Natural killer cell (primary cell): Measurements from ENCODE around the gene GRIA3. TPM values are rescaled to one million over a fixed set of nuclear protein-coding genes. Genes with fewer than 3 reads are reported as not detected.

Source experiments
- ATAC-seq, 3 donors: fragments of 150-1000 bp in 2 of 3; fragments of 200-7000 bp in 1 of 3; cut with Tn5 transposase; 1 replicate in 1 of 3; 2 replicates in 2 of 3; pipeline ENCODE4 v1.10.0; 2021; ENCODE audit warnings: mild to moderate bottlenecking in 2 of 3, moderate library complexity in 2 of 3
- DNase-seq, 2 donors: peaks; one replicate each; pipeline versions ENCODE4 v3.0.0 to v3.0.0-alpha.2; 2013 to 2021; ENCODE audit warnings: mixed read lengths in 1 of 2
- H3K27ac ChIP-seq: one replicate; pipeline ENCODE4 v1.5.1; 2013; ENCODE audit warnings: mild to moderate bottlenecking, low read length
- H3K27me3 ChIP-seq: one replicate; pipeline ENCODE4 v1.6.1; 2013; ENCODE audit warnings: low read length; ENCODE audit not compliant: control insufficient read depth, insufficient read depth
- H3K36me3 ChIP-seq: one replicate; pipeline ENCODE4 v1.6.1; 2013; ENCODE audit warnings: low read length; ENCODE audit not compliant: control insufficient read depth, insufficient read depth
- H3K4me1 ChIP-seq: one replicate; pipeline ENCODE4 v1.6.1; 2013; ENCODE audit warnings: low read length; ENCODE audit not compliant: control insufficient read depth, insufficient read depth
- H3K4me3 ChIP-seq: one replicate; pipeline ENCODE4 v1.5.1; 2013; ENCODE audit warnings: low read length
- H3K9me3 ChIP-seq: one replicate; pipeline ENCODE4 v1.6.1; 2013; ENCODE audit warnings: low read length; ENCODE audit not compliant: control insufficient read depth, insufficient read depth
- H3K27ac Mint-ChIP-seq, 2 donors: one replicate each; pipeline ENCODE4 v1.8.0; 2022; ENCODE audit warnings: mild to moderate bottlenecking in 2 of 2, mixed read lengths in 2 of 2, moderate library complexity in 1 of 2
- H3K27me3 Mint-ChIP-seq, 2 donors: one replicate each; pipeline ENCODE4 v1.8.0; 2022; ENCODE audit warnings: low read depth in 2 of 2, mixed read lengths in 2 of 2
- H3K36me3 Mint-ChIP-seq: one replicate; pipeline ENCODE4 v1.8.0; 2022; ENCODE audit warnings: mixed read lengths
- H3K4me1 Mint-ChIP-seq, 2 donors: one replicate each; pipeline ENCODE4 v1.8.0; 2022; ENCODE audit warnings: mixed read lengths in 2 of 2
- H3K4me3 Mint-ChIP-seq: one replicate; pipeline ENCODE4 v1.8.0; 2022; ENCODE audit warnings: mild to moderate bottlenecking, moderate library complexity, mixed read lengths
- H3K9me3 Mint-ChIP-seq, 2 donors: one replicate each; pipeline ENCODE4 v1.8.0; 2022; ENCODE audit warnings: mixed read lengths in 2 of 2
- CTCF ChIP-seq: fragments of 200-600 bp; IDR thresholded peaks from one replicate; pipeline ENCODE4 v1.8.0; 2022; ENCODE audit warnings: antibody characterized with exemption
- WGBS: methylation state at CpG from one replicate; pipeline ENCODE4 v1.1.7; 2013; ENCODE audit warnings: missing lambda C conversion rate; ENCODE audit not compliant: insufficient coverage; 5-methylcytosine and 5-hydroxymethylcytosine counted together
- intact Hi-C: fragments of 100-400 bp; cut with micrococcal nuclease; formaldehyde crosslinking; loops from one replicate; pipeline ENCODE4 v1.14.2; 2022
- total RNA-seq, 4 donors: library from RNA; stranded (reverse); fragments of 120-200 nt in 1 of 4; gene quantifications; one replicate each; pipeline versions ENCODE4 v1.2.3 to v1.2.4, GENCODE V29; 2013 to 2022

The GRIA3 gene
- total RNA-seq, 3 donors from 2014 or later (not counting 1 experiment from before 2014, with no cell fraction given): not detected

GRCh38 chrX:123405231-123405630 lies 221.2 kb downstream of the GRIA3 start:
- H3K9me3 Mint-ChIP-seq: no peaks in the 10 kb centered on the region
- Histone ChIP-seq H3K36me3 (no peaks in the 10 kb centered on the region), H3K9me3 (no peaks in the 10 kb centered on the region), H3K27ac (no peak overlapping the region), H3K27me3 (no peaks in the 10 kb centered on the region), H3K4me1 (no peaks in the 10 kb centered on the region), H3K4me3 (no peak overlapping the region)
- peaks cover 0 to 8% of the 10 kb centered on the region in 2 donors for H3K27me3 Mint-ChIP-seq
- ATAC-seq (no peak), DNase-seq (no peak)
- H3K4me1 Mint-ChIP-seq: no peaks in the 10 kb centered on the region
- no peak overlapping the region for H3K27ac Mint-ChIP-seq
- intact Hi-C loops: no loop called here
- no peak for TF ChIP-seq CTCF
- WGBS: 91% methylated on average over 2 of the region's 3 CpGs
- H3K4me3 Mint-ChIP-seq: no peak overlapping the region
- H3K36me3 Mint-ChIP-seq: no peaks in the 10 kb centered on the region

GRCh38 chrX:123408821-123409737 lies 225.0 kb downstream of the GRIA3 start:
- no peak for ATAC-seq

GRCh38 chrX:123422875-123423274 lies 238.8 kb downstream of the GRIA3 start:
- no peak for ATAC-seq
- no peaks in the 10 kb centered on the region for H3K9me3 ChIP-seq
- no peaks in the 10 kb centered on the region for H3K4me1 Mint-ChIP-seq
- no peaks in the 10 kb centered on the region for H3K4me1 ChIP-seq
- no peaks in the 10 kb centered on the region for H3K36me3 ChIP-seq
- WGBS: no CpG with 5 or more reads among the region's 1 CpG
- DNase-seq: peak in 1 of 2 donors; percentile 1
- no peak overlapping the region for H3K27ac Mint-ChIP-seq
- no peaks in the 10 kb centered on the region for H3K36me3 Mint-ChIP-seq
- no peak overlapping the region for H3K4me3 Mint-ChIP-seq
- intact Hi-C loops: no loop called here
- no peaks in the 10 kb centered on the region for H3K27me3 ChIP-seq
- no peak overlapping the region for H3K27ac ChIP-seq
- no peak overlapping the region for H3K4me3 ChIP-seq
- no peak for TF ChIP-seq CTCF
- no peaks in the 10 kb centered on the region for H3K27me3 Mint-ChIP-seq
- H3K9me3 Mint-ChIP-seq: no peaks in the 10 kb centered on the region

More at GRCh38 chrX:123408821-123409737, 225.0 kb downstream of the GRIA3 start:
- Mint-ChIP-seq H3K27me3 (peaks cover 0 to 8% of the 10 kb centered on the region in 2 donors), H3K4me3 (no peak overlapping the region), H3K27ac (no peak overlapping the region), H3K36me3 (no peaks in the 10 kb centered on the region), H3K9me3 (no peaks in the 10 kb centered on the region), H3K4me1 (peaks cover 0 to 7% of the 10 kb centered on the region in 2 donors)
- no peak for TF ChIP-seq CTCF
- H3K36me3 ChIP-seq: no peaks in the 10 kb centered on the region
- no peaks in the 10 kb centered on the region for H3K9me3 ChIP-seq
- no peaks in the 10 kb centered on the region for H3K4me1 ChIP-seq
- no peak for DNase-seq
- no peak overlapping the region for H3K4me3 ChIP-seq
- no peak overlapping the region for H3K27ac ChIP-seq
- intact Hi-C loops: no loop called here
- WGBS: no CpG with 5 or more reads among the region's 1 CpG
- H3K27me3 ChIP-seq: no peaks in the 10 kb centered on the region
